Spinal cord (tissue), 10 donors: Measurements from ENCODE around the gene GALNT2. TPM values are rescaled to one million over a fixed set of nuclear protein-coding genes. Genes with fewer than 3 reads are reported as not detected.
A peak's percentile ranks its signal among the peaks of the same experiment; 100 is the strongest.

Experiments used
- DNase-seq, 6 donors: peaks; one replicate each; pipeline versions ENCODE4 v3.0.0 to v3.0.0-alpha.2; 2013 to 2015; ENCODE audit warnings: low spot score in 6 of 6, low read depth in 4 of 6
- H3K27ac ChIP-seq: one replicate; pipeline ENCODE4 v1.5.1; 2013; ENCODE audit warnings: low read depth, low read length, control low read depth
- H3K27me3 ChIP-seq: one replicate; pipeline ENCODE4 v1.6.1; 2013; ENCODE audit warnings: low read length; ENCODE audit not compliant: control insufficient read depth, insufficient read depth
- H3K36me3 ChIP-seq: one replicate; pipeline ENCODE4 v1.6.1; 2013; ENCODE audit warnings: low read length; ENCODE audit not compliant: control insufficient read depth, insufficient read depth
- H3K4me1 ChIP-seq: one replicate; pipeline ENCODE4 v1.6.1; 2013; ENCODE audit warnings: low read length; ENCODE audit not compliant: control insufficient read depth, insufficient read depth
- H3K4me3 ChIP-seq: one replicate; pipeline ENCODE4 v1.5.1; 2013; ENCODE audit warnings: low read depth, low read length, control low read depth
- H3K9me3 ChIP-seq: one replicate; pipeline ENCODE4 v1.6.1; 2013; ENCODE audit warnings: low read length; ENCODE audit not compliant: control insufficient read depth, insufficient read depth
- WGBS: methylation state at CpG from one replicate; pipeline ENCODE4 v1.1.5; 2013; ENCODE audit warnings: missing lambda C conversion rate; ENCODE audit not compliant: insufficient coverage; 5-methylcytosine and 5-hydroxymethylcytosine counted together
- polyA plus RNA-seq, 2 donors: library from polyadenylated mRNA; unstranded; fragments of 120-200 nt; gene quantifications; one replicate each; pipeline ENCODE4 v1.2.1, GENCODE V29; 2013; ENCODE audit not compliant: insufficient read length in 2 of 2
- total RNA-seq, 2 donors: library from RNA; depleted of rRNA in 1 of 2; stranded (reverse); fragments of 120-200 nt in 1 of 2; fragments of >200 nt in 1 of 2; gene quantifications; one replicate each; pipeline versions ENCODE4 v1.2.3 to v1.2.4, GENCODE V29; 2013 to 2014
- donor health status: healthy.

Gene GALNT2
- total and polyA plus RNA-seq, 4 donors, result 34.2 to 59.4 (median 47.7) TPM

- Histone ChIP-seq H3K27me3 (no peaks in the 10 kb centered on the region), H3K27ac (no peak overlapping the region), H3K4me1 (peaks cover 31% of the 10 kb centered on the region), H3K9me3 (no peaks in the 10 kb centered on the region), H3K4me3 (no peak overlapping the region), H3K36me3 (peaks cover 7% of the 10 kb centered on the region)
- WGBS, result 76% methylated on average over 4 of the region's 13 CpGs
- no peak for DNase-seq
Measured at GRCh38 chr1:230123280-230124185, 56.5 kb downstream of the GALNT2 start.

GRCh38 chr1:230124186-230125128, 57.4 kb downstream of the GALNT2 start:
- Histone ChIP-seq H3K27me3 (no peaks in the 10 kb centered on the region), H3K36me3 (peaks cover 6% of the 10 kb centered on the region), H3K4me1 (peaks cover 31% of the 10 kb centered on the region), H3K9me3 (no peaks in the 10 kb centered on the region), H3K4me3 (no peak overlapping the region), H3K27ac (no peak overlapping the region)
- WGBS, result 93% methylated on average over 5 of the region's 9 CpGs
- DNase-seq, result no peak

DNA sequence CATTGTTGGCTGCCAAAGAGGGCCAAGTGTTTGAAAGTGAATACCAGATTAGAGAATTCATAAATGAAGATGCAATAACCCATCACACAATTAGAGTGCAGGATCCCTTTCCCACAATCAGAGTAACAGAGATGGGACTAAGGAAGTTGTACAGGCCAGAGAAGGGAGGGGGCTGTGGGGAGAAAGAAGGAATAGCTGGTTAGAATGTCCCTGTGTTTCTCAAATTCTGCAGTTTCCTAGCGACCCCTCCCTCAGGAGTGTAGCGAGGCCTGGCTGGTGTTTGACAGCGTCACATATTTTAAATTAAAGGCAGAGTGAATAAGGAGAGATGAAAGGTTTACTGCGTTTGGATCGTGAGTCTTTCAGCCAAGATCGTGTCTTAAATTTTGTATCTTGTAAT, 58.1 kb downstream of the GALNT2 start:
- Histone ChIP-seq H3K4me3 (no peak overlapping the region), H3K27me3 (no peaks in the 10 kb centered on the region), H3K36me3 (peaks cover 6% of the 10 kb centered on the region), H3K4me1 (peaks cover 31% of the 10 kb centered on the region), H3K9me3 (no peaks in the 10 kb centered on the region), H3K27ac (no peak overlapping the region)
- WGBS, result 79% methylated on average over 4 of the region's 6 CpGs
- no peak for DNase-seq

GRCh38 chr1:230125640-230126528, 58.8 kb downstream of the GALNT2 start:
- Histone ChIP-seq H3K4me1 (peaks cover 35% of the 10 kb centered on the region), H3K27me3 (no peaks in the 10 kb centered on the region), H3K9me3 (no peaks in the 10 kb centered on the region), H3K4me3 (no peak overlapping the region), H3K36me3 (peaks cover 3% of the 10 kb centered on the region), H3K27ac (no peak overlapping the region)
- WGBS, result 61% methylated on average over 9 of the region's 10 CpGs
- peak in 1 of 6 donors; percentile 40 for DNase-seq

GRCh38 chr1:230126529-230127104, 59.6 kb downstream of the GALNT2 start:
- no peak overlapping the region for H3K4me3 ChIP-seq

DNA sequence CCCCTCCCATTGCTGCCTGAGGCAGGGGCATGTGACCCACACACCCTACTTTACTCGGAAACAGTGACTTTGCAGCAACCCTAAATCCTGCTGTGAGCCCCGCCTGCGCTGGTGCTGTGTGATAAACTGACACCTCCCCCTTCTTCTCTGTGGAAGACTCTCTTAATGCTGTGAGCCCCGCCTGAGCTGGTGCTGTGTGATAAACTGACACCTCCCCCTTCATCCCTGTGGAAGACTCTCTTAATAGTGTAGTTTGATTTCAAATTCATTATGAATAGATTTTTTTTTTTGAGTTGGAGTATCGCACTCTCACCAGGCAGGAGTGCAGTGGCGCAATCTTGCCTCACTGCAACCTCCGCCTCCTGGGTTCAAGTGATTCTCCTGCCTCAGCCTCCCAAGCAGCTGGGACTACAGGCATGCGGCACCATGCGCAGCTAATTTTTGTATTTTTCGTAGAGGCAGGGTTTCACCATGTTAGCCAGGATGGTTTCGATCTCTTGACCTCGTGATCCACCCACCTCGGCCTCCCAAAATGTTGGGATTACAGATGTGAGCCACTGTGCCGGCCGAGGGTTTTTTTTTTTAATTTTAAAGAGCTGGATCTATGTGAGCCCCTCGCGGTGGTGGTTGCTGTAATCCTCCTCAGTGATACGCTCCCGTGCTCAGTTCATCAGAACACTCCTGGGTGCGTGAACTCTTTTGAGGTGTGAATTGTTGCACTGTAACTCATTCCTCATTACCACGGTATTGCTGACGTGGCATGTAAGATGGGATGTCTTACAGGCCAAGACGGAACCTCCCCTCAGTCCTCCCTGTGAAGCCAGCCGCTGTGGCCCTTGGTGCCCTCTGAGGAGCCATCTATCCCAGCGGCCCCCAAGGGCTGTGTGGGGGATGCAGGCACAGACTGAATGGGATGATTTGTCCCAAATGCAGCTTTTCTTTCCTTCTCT, 60.3 kb downstream of the GALNT2 start:
- Histone ChIP-seq H3K27ac (no peak overlapping the region), H3K27me3 (no peaks in the 10 kb centered on the region), H3K36me3 (no peaks in the 10 kb centered on the region), H3K9me3 (no peaks in the 10 kb centered on the region), H3K4me1 (peaks cover 35% of the 10 kb centered on the region), H3K4me3 (no peak overlapping the region)
- 85% methylated on average over 15 of the region's 25 CpGs for WGBS
- DNase-seq, result no peak

More at GRCh38 chr1:230126529-230127104, 59.6 kb downstream of the GALNT2 start:
- WGBS, result 88% methylated on average over 13 of the region's 16 CpGs
- Histone ChIP-seq H3K9me3 (no peaks in the 10 kb centered on the region), H3K4me1 (peaks cover 35% of the 10 kb centered on the region), H3K27me3 (no peaks in the 10 kb centered on the region), H3K27ac (no peak overlapping the region), H3K36me3 (no peaks in the 10 kb centered on the region)
- DNase-seq, result no peak

- WGBS, result 79% methylated on average over 7 of the region's 15 CpGs
- DNase-seq, result peak in 1 of 6 donors; percentile 76
- Histone ChIP-seq H3K9me3 (no peaks in the 10 kb centered on the region), H3K27me3 (no peaks in the 10 kb centered on the region), H3K27ac (no peak overlapping the region), H3K36me3 (no peaks in the 10 kb centered on the region), H3K4me3 (no peak overlapping the region), H3K4me1 (peaks cover 35% of the 10 kb centered on the region)
Measured at GRCh38 chr1:230128569-230129285, 61.7 kb downstream of the GALNT2 start.

- H3K27ac ChIP-seq, result no peak overlapping the region
- H3K27me3 ChIP-seq, result no peaks in the 10 kb centered on the region
- H3K4me3 ChIP-seq, result no peak overlapping the region
- 100% methylated on average over 2 of the region's 4 CpGs for WGBS
- H3K9me3 ChIP-seq, result no peaks in the 10 kb centered on the region
- H3K36me3 ChIP-seq, result no peaks in the 10 kb centered on the region
- peaks cover 33% of the 10 kb centered on the region for H3K4me1 ChIP-seq
- DNase-seq, result no peak
Measured at GRCh38 chr1:230129341-230129740, 62.3 kb downstream of the GALNT2 start.
